HepG2 (cell line): ENCODE measurements around the gene SS18L1. TPM values are rescaled to one million over a fixed set of nuclear protein-coding genes. Genes with fewer than 3 reads are reported as not detected.

Experiments used
- ATAC-seq: fragments of 200-7000 bp; cut with Tn5 transposase; 3 replicates; pipeline ENCODE4 v1.9.1; 2020; ENCODE audit warnings: mild to moderate bottlenecking, moderate library complexity
- BruUV-seq: library from RNA; stranded (reverse); fragments of 400-500 nt; replicated peaks from 2 replicates; lab custom pipeline; 2021; lab: Mats Ljungman, UMichigan
- CTCF ChIA-PET: fragments of 300-600 bp; formaldehyde crosslinking; extraction: SDS; loops from one replicate; lab custom pipeline; 2021; ENCODE audit warnings: low total read pairs, inconsistent platforms, low intra/inter-chr PET ratio; lab: Yijun Ruan, JAX
- POLR2A ChIA-PET: fragments of 350-600 bp; sonication (Branson Sonifier 250); formaldehyde crosslinking; loops from one replicate; lab custom pipeline; 2020; ENCODE audit warnings: antibody characterized with exemption, inconsistent platforms; lab: Yijun Ruan, JAX
- DNase-seq: peaks from one replicate; pipeline ENCODE4 v3.0.0-alpha.2; 2015; ENCODE audit warnings: low spot score
- FAIRE-seq: peaks from 3 replicates; lab custom pipeline; 2011; peaks lifted over from hg19 to GRCh38; lab: Jason Lieb, UNC
- H2AFZ ChIP-seq: one replicate; pipeline ENCODE4 v1.6.1; 2011; ENCODE audit warnings: low read length, inconsistent platforms
- H3K27ac ChIP-seq: fragments of 300-600 bp; 3 replicates; pipeline ENCODE4 v1.8.0; 2011; ENCODE audit warnings: mixed run types, mild to moderate bottlenecking, mixed read lengths, low read length, inconsistent platforms; ENCODE audit not compliant: insufficient read depth; ENCODE audit errors: extremely low read length
- H3K27me3 ChIP-seq, 2 experiments: fragments of 200-600 bp in 1 of 2; 2 replicates in 1 of 2; 3 replicates in 1 of 2; pipeline versions ENCODE4 v1.6.0 to v1.8.0; 2011; ENCODE audit warnings: low read length in 2 of 2, mild to moderate bottlenecking in 2 of 2, moderate library complexity in 2 of 2, inconsistent platforms in 1 of 2; ENCODE audit not compliant: insufficient read depth in 2 of 2, control insufficient read depth in 1 of 2
- H3K36me3 ChIP-seq, 2 experiments: fragments of 200-600 bp in 1 of 2; replicated peaks in 1 of 2; 2 replicates in 1 of 2; 3 replicates in 1 of 2; pipeline versions ENCODE4 v1.5.1 to v1.8.0; 2011; ENCODE audit warnings: low read length in 2 of 2, inconsistent platforms in 1 of 2; ENCODE audit not compliant: insufficient read depth in 2 of 2, control insufficient read depth in 1 of 2
- H3K4me1 ChIP-seq: 2 replicates; pipeline ENCODE4 v1.5.1; 2012; ENCODE audit warnings: low read length, inconsistent platforms; ENCODE audit not compliant: insufficient read depth
- H3K4me2 ChIP-seq: 2 replicates; pipeline ENCODE4 v1.6.0; 2011; ENCODE audit warnings: low read depth, low read length, inconsistent platforms
- H3K4me3 ChIP-seq, 3 experiments: fragments of 200-600 bp in 1 of 3; sonication (generic), shearing (Covaris generic) in 1 of 3; replicated peaks in 1 of 3; 2 replicates each; pipeline ENCODE4 v1.5.1; 2011 to 2016; ENCODE audit warnings: low read length in 3 of 3, inconsistent platforms in 2 of 3, low read depth in 2 of 3, mild to moderate bottlenecking in 2 of 3, control low read depth in 1 of 3, mixed read lengths in 1 of 3; ENCODE audit not compliant: insufficient read depth in 1 of 3
- H3K79me2 ChIP-seq: one replicate; pipeline ENCODE4 v1.6.1; 2011; ENCODE audit warnings: low read length, inconsistent platforms; ENCODE audit not compliant: insufficient read depth
- H3K9ac ChIP-seq: 2 replicates; pipeline ENCODE4 v1.6.0; 2011; ENCODE audit warnings: mild to moderate bottlenecking, low read depth, low read length, inconsistent platforms; ENCODE audit not compliant: insufficient read depth
- H3K9me3 ChIP-seq: 2 replicates; pipeline ENCODE4 v1.5.1; 2012; ENCODE audit warnings: mild to moderate bottlenecking, low read length
- H4K20me1 ChIP-seq: 2 replicates; pipeline ENCODE4 v1.6.0; 2011; ENCODE audit warnings: inconsistent platforms, mild to moderate bottlenecking, low read length, moderate library complexity; ENCODE audit not compliant: insufficient read depth
- CAMTA2 ChIP-seq: sonication (generic); formaldehyde crosslinking; IDR thresholded peaks from 2 replicates; pipeline ENCODE4 v1.4.0; 2020; ENCODE audit warnings: mild to moderate bottlenecking, missing genetic modification reagents, borderline replicate concordance
- EED ChIP-seq: sonication (generic); formaldehyde crosslinking; IDR thresholded peaks from 2 replicates; pipeline ENCODE4 v1.5.0; 2020; ENCODE audit warnings: mild to moderate bottlenecking, missing genetic modification reagents
- HNF4A ChIP-seq: sonication (generic); formaldehyde crosslinking; IDR thresholded peaks from 2 replicates; pipeline ENCODE4 v1.4.0; 2020; ENCODE audit warnings: missing genetic modification reagents
- HNRNPL ChIP-seq: fragments of 200-400 bp; formaldehyde crosslinking; IDR thresholded peaks from 2 replicates; pipeline ENCODE4 v1.6.1; 2017; ENCODE audit warnings: mild to moderate bottlenecking, low read depth, low read length
- HNRNPLL ChIP-seq: fragments of 200-400 bp; formaldehyde crosslinking; IDR thresholded peaks from 2 replicates; pipeline ENCODE4 v1.6.1; 2017; ENCODE audit warnings: mild to moderate bottlenecking, low read depth, low read length; ENCODE audit not compliant: poor library complexity, severe bottlenecking
- RORA ChIP-seq: sonication (generic); formaldehyde crosslinking; IDR thresholded peaks from 2 replicates; pipeline ENCODE4 v1.5.0; 2020; ENCODE audit warnings: mild to moderate bottlenecking, missing genetic modification reagents, moderate library complexity
- SP4 ChIP-seq: sonication (generic); formaldehyde crosslinking; IDR thresholded peaks from 2 replicates; pipeline ENCODE4 v1.8.1; 2023; ENCODE audit warnings: mild to moderate bottlenecking, missing genetic modification reagents
- ZFP36 ChIP-seq: fragments of 150-350 bp; IDR thresholded peaks from 2 replicates; pipeline ENCODE4 v1.6.1; 2018; ENCODE audit warnings: borderline replicate concordance, low read length, low read depth; ENCODE audit not compliant: partially characterized antibody
- ZNF235 ChIP-seq: sonication (generic); formaldehyde crosslinking; IDR thresholded peaks from 2 replicates; pipeline ENCODE4 v1.8.1; 2023; ENCODE audit warnings: mild to moderate bottlenecking, missing genetic modification reagents, borderline replicate concordance
- ZNF747 ChIP-seq: sonication (generic); formaldehyde crosslinking; IDR thresholded peaks from 2 replicates; pipeline ENCODE4 v1.8.1; 2023; ENCODE audit warnings: missing genetic modification reagents, mild to moderate bottlenecking, borderline replicate concordance
- WGBS: methylation state at CpG from one replicate; pipeline ENCODE4 v1.1.6; 2017; ENCODE audit warnings: low lambda C conversion rate; 5-methylcytosine and 5-hydroxymethylcytosine counted together
- in situ Hi-C: cut with HindIII; loops from 2 replicates; pipeline ENCODE4 v1.10.0; 2017; ENCODE audit warnings: low pct_unique_long_range_greater_than_20kb; ENCODE audit not compliant: extremely low pct_ligation_motif_present
- intact Hi-C: fragments of 100-400 bp; cut with micrococcal nuclease; formaldehyde crosslinking; loops from one replicate; pipeline ENCODE4 v1.10.0; 2022; ENCODE audit not compliant: unreplicated experiment
- polyA plus RNA-seq, 8 experiments: library from polyadenylated mRNA; depleted of rRNA in 3 of 8; stranded (reverse) in 7 of 8; unstranded in 1 of 8; fragments of >200 nt; fragmentation: Illumina TruSeq in 4 of 8; extraction: Trizol in 4 of 8; gene quantifications; 2 replicates each; pipeline versions ENCODE4 v1.2.1 to v1.2.3, GENCODE V29; 2011 to 2016; ENCODE audit warnings: low read depth in 4 of 8, missing spikeins in 1 of 8, mixed read lengths in 1 of 8; ENCODE audit not compliant: insufficient read depth in 1 of 8
- total RNA-seq, 5 experiments: library from RNA; depleted of rRNA; stranded (reverse); fragments of >200 nt; fragmentation: Illumina TruSeq; extraction: Trizol; gene quantifications; 2 replicates each; pipeline ENCODE4 v1.2.3, GENCODE V29; 2016; ENCODE audit warnings: low read depth in 1 of 5
- TF ChIP-seq, protein P1 (sequence below): sonication (generic); formaldehyde crosslinking; IDR thresholded peaks from 2 replicates; pipeline ENCODE4 v1.4.0; 2020; ENCODE audit warnings: missing genetic modification reagents
- TF ChIP-seq, protein P2 (sequence below): sonication (generic); formaldehyde crosslinking; IDR thresholded peaks from 2 replicates; pipeline ENCODE4 v1.5.1; 2020; ENCODE audit warnings: mild to moderate bottlenecking, missing genetic modification reagents, moderate library complexity
- TF ChIP-seq, protein P3 (sequence below): sonication (generic); formaldehyde crosslinking; IDR thresholded peaks from 2 replicates; pipeline ENCODE4 v1.5.1; 2020; ENCODE audit warnings: mild to moderate bottlenecking, missing genetic modification reagents, moderate library complexity

The SS18L1 gene
- total and polyA plus RNA-seq, 2 of the 13 experiments (the other 11 are each of a cell fraction or from before 2014, with no cell fraction given), result 17.8 to 27.6 TPM

DNA sequence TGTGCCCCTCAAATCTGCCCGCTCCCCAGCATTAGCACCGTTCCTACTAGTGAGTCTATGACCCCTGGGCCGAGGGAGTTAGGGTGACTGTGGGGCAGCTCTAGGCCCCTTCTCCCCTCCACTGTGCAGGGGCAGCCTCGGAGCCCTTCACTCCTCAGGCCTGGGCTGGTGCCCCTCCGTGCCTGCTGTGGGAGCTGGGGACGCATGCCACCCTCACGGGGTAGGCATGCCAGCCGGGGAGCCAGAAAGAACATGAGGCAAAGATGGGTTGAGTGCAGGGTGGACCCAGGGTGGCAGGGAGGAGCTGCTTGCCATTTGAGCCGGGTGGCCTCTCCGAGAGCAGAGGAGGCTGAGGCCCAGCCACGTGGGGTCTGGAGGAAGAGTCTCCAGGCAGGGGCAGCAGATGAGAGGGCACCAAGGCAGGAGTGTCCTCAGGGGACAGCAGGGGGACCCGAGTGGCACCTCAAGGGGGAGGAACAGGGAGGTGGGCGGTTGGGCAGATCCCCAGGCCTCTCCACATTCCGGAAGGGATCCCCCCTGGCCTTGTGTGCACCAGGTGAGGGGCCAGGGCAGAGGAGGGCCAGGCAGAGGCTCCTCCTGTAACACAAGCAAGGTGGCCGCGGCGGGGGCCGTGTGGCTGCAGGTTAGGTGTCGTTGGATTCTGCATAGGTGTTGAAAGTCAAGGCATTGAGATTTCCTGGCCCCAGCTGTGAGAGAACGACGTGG, 39.9 kb upstream of the SS18L1 start:
- Histone ChIP-seq H3K27me3 (peaks cover 24 to 52% of the 10 kb centered on the region in 2 experiments), H3K79me2 (no peaks in the 10 kb centered on the region), H4K20me1 (no peaks in the 10 kb centered on the region; the same call in 1 of the 2 replicates), H3K4me2 (no peak overlapping the region), H3K36me3 (no peaks in the 10 kb centered on the region), H3K9ac (no peak overlapping the region), H3K9me3 (peaks cover 18% of the 10 kb centered on the region), H3K27ac (no peak overlapping the region), H3K4me1 (peaks cover 13% of the 10 kb centered on the region), H3K4me3 (no peak overlapping the region), H2AFZ (no peak overlapping the region)
- intact Hi-C loops, result no loop called here
- TF ChIP-seq ZFP36 (no peak), SP4 (CRISPR knock-in tag) (0 out of 2 replicates have a peak, but pooled peaks have one; percentile 24), RORA (no peak), ZNF235 (CRISPR knock-in tag) (no peak), CAMTA2 (CRISPR knock-in tag) (no peak), HNF4A (CRISPR knock-in tag) (no peak), ZNF747 (CRISPR knock-in tag) (no peak), EED (peak; percentile 44; the same call in 1 of the 2 replicates), HNRNPL (peak; percentile 72; the same call in 1 of the 2 replicates), HNRNPLL (peak; percentile 12)
- TF ChIP-seq, protein P1, sequence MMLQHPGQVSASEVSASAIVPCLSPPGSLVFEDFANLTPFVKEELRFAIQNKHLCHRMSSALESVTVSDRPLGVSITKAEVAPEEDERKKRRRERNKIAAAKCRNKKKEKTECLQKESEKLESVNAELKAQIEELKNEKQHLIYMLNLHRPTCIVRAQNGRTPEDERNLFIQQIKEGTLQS (CRISPR knock-in tag), result no peak
- TF ChIP-seq, protein P2, sequence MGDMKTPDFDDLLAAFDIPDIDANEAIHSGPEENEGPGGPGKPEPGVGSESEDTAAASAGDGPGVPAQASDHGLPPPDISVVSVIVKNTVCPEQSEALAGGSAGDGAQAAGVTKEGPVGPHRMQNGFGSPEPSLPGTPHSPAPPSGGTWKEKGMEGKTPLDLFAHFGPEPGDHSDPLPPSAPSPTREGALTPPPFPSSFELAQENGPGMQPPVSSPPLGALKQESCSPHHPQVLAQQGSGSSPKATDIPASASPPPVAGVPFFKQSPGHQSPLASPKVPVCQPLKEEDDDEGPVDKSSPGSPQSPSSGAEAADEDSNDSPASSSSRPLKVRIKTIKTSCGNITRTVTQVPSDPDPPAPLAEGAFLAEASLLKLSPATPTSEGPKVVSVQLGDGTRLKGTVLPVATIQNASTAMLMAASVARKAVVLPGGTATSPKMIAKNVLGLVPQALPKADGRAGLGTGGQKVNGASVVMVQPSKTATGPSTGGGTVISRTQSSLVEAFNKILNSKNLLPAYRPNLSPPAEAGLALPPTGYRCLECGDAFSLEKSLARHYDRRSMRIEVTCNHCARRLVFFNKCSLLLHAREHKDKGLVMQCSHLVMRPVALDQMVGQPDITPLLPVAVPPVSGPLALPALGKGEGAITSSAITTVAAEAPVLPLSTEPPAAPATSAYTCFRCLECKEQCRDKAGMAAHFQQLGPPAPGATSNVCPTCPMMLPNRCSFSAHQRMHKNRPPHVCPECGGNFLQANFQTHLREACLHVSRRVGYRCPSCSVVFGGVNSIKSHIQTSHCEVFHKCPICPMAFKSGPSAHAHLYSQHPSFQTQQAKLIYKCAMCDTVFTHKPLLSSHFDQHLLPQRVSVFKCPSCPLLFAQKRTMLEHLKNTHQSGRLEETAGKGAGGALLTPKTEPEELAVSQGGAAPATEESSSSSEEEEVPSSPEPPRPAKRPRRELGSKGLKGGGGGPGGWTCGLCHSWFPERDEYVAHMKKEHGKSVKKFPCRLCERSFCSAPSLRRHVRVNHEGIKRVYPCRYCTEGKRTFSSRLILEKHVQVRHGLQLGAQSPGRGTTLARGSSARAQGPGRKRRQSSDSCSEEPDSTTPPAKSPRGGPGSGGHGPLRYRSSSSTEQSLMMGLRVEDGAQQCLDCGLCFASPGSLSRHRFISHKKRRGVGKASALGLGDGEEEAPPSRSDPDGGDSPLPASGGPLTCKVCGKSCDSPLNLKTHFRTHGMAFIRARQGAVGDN (CRISPR knock-in tag), result peak; percentile 47
- TF ChIP-seq, protein P3, sequence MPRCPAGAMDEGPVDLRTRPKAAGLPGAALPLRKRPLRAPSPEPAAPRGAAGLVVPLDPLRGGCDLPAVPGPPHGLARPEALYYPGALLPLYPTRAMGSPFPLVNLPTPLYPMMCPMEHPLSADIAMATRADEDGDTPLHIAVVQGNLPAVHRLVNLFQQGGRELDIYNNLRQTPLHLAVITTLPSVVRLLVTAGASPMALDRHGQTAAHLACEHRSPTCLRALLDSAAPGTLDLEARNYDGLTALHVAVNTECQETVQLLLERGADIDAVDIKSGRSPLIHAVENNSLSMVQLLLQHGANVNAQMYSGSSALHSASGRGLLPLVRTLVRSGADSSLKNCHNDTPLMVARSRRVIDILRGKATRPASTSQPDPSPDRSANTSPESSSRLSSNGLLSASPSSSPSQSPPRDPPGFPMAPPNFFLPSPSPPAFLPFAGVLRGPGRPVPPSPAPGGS (CRISPR knock-in tag), result 0 out of 2 replicates have a peak, but pooled peaks have one; percentile 28
- peak; percentile 9; the same call in 2 of the 3 replicates for ATAC-seq
- no TSS peak for BruUV-seq
- ChIA-PET POLR2A (interaction anchor here (1.9 to 3.2 kb wide), 3 partner anchors 17 to 37 kb away, joined by 9 to 21 read pairs (median 12); partner anchors contain the start of gene LSM14B), CTCF (no interaction called here)
- WGBS, result 39% methylated on average over 21 of the region's 21 CpGs
- no peak for FAIRE-seq
- in situ Hi-C loops, result no loop called here
- no peak for DNase-seq
